Mesendoderm (in vitro differentiated cells): ENCODE data around the gene CDCP1.

Source experiments
- DNase-seq: peaks from one replicate; pipeline ENCODE4 v3.0.0; 2013
- H2AK5ac ChIP-seq: 2 replicates; pipeline ENCODE4 v1.6.1; 2013; ENCODE audit warnings: low read length, inconsistent platforms
- H2BK120ac ChIP-seq: 2 replicates; pipeline ENCODE4 v1.6.1; 2013; ENCODE audit warnings: low read depth, mild to moderate bottlenecking, low read length, moderate library complexity, mixed read lengths
- H2BK15ac ChIP-seq: replicated peaks from 2 replicates; pipeline ENCODE4 v1.6.1; 2013; ENCODE audit warnings: low read depth, mild to moderate bottlenecking, moderate library complexity
- H2BK5ac ChIP-seq: 2 replicates; pipeline ENCODE4 v1.6.1; 2013; ENCODE audit warnings: low read length, inconsistent platforms
- H3K18ac ChIP-seq: 2 replicates; pipeline ENCODE4 v1.6.1; 2013; ENCODE audit warnings: mild to moderate bottlenecking, low read length, mixed read lengths
- H3K23ac ChIP-seq: one replicate; pipeline ENCODE4 v1.6.1; 2013; ENCODE audit warnings: low read length
- H3K27ac ChIP-seq: 2 replicates; pipeline ENCODE4 v1.5.1; 2013; ENCODE audit warnings: low read depth, mild to moderate bottlenecking, inconsistent platforms, low read length, moderate library complexity
- H3K27me3 ChIP-seq: 2 replicates; pipeline ENCODE4 v1.6.1; 2013; ENCODE audit warnings: low read length, control low read depth, mild to moderate bottlenecking, inconsistent platforms; ENCODE audit not compliant: insufficient read depth, poor library complexity
- H3K36me3 ChIP-seq: 2 replicates; pipeline ENCODE4 v1.6.1; 2013; ENCODE audit warnings: low read length, inconsistent platforms; ENCODE audit not compliant: control insufficient read depth, insufficient read depth
- H3K4ac ChIP-seq: one replicate; pipeline ENCODE4 v1.6.1; 2013; ENCODE audit warnings: low read depth, mild to moderate bottlenecking, low read length, moderate library complexity
- H3K4me1 ChIP-seq: 2 replicates; pipeline ENCODE4 v1.6.1; 2013; ENCODE audit warnings: low read depth, low read length, inconsistent platforms; ENCODE audit not compliant: control insufficient read depth
- H3K4me2 ChIP-seq: 2 replicates; pipeline ENCODE4 v1.6.1; 2013; ENCODE audit warnings: low read length
- H3K4me3 ChIP-seq: 2 replicates; pipeline ENCODE4 v1.5.1; 2013; ENCODE audit warnings: mild to moderate bottlenecking, low read length
- H3K56ac ChIP-seq: one replicate; pipeline ENCODE4 v1.6.1; 2013; ENCODE audit warnings: low read length
- H3K79me1 ChIP-seq: 2 replicates; pipeline ENCODE4 v1.6.1; 2013; ENCODE audit warnings: low read length, inconsistent platforms
- H3K79me2 ChIP-seq: 2 replicates; pipeline ENCODE4 v1.6.1; 2013; ENCODE audit warnings: mild to moderate bottlenecking, low read length; ENCODE audit not compliant: control insufficient read depth, insufficient read depth
- H3K9ac ChIP-seq: 2 replicates; pipeline ENCODE4 v1.6.1; 2013; ENCODE audit warnings: low read length, inconsistent platforms
- H4K5ac ChIP-seq: one replicate; pipeline ENCODE4 v1.6.1; 2013; ENCODE audit warnings: low read length
- H4K8ac ChIP-seq: one replicate; pipeline ENCODE4 v1.6.1; 2013; ENCODE audit warnings: low read depth, mild to moderate bottlenecking, control low read depth, low read length, moderate library complexity
- WGBS: extraction: QIAGEN DNeasy Blood & Tissue Kit; methylation state at CpG from one replicate; pipeline ENCODE4 v1.1.7; 2013; ENCODE audit warnings: low lambda C conversion rate, missing lambda C conversion rate; ENCODE audit not compliant: insufficient coverage; ENCODE audit errors: extremely low coverage; 5-methylcytosine and 5-hydroxymethylcytosine counted together

Gene CDCP1

DNA sequence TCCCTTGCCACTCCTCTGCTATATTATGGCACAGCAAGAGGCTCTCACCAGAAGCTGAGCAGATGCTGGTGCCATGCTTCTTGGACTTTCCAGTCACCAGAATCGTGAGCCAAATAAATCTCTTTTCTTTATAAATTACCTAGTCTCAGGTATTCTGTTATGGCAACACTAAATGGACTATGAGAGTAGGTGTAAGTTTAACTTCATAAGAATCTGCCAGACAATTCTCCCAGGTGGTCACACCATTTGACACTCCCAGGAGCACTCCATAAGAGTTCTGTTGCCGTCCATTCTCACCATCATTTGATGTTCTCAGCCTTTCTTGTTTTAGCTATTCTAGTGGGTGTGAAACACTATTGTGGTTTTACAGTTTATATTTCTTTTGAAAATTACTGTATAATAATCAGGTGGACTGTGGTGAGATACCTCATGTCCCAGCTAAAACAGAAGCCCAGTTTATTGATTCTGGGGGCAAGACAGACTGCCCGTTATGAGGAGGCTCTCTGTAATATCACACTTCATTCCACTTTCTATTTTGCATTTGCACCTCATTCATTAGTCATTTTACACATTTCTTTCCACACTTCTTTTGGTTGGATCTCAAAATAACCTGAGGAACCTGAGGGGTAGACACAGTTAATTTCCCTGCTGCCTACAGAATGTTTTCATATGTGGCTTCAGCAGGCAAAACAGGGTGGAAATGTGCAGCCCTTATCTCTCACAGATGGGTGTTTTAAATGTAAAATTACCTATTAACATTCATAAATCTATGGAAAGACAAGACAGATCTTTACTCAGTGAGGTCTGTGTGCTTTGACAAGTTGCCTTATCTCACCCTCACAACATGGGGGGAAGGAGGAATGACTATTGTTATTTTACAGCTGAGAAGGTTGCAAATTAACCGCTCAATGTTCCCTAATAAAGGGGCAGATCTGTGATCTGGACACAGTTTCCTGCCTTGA is 42.1 kb downstream of the CDCP1 start:
- Histone ChIP-seq H2BK120ac (no peak overlapping the region), H2AK5ac (no peak overlapping the region), H3K4me3 (no peak overlapping the region), H3K4ac (no peak overlapping the region), H3K27ac (no peak overlapping the region), H3K27me3 (no peaks in the 10 kb centered on the region), H2BK5ac (no peak overlapping the region), H3K4me2 (no peak overlapping the region), H3K36me3 (no peaks in the 10 kb centered on the region), H4K5ac (no peak overlapping the region), H3K23ac (no peak overlapping the region), H3K9ac (no peak overlapping the region), H3K79me1 (no peaks in the 10 kb centered on the region), H3K56ac (no peak overlapping the region), H3K79me2 (no peaks in the 10 kb centered on the region), H4K8ac (no peak overlapping the region), H3K18ac (no peak overlapping the region), H3K4me1 (no peaks in the 10 kb centered on the region), H2BK15ac (no peak overlapping the region)
- no CpG with 5 or more reads among the region's 4 CpGs for WGBS
- DNase-seq, result no peak

- no peaks in the 10 kb centered on the region for H3K36me3 ChIP-seq
- no CpG with 5 or more reads among the region's 2 CpGs for WGBS
Observed at GRCh38 chr3:45103334-45103733, 42.8 kb downstream of the CDCP1 start.

DNA sequence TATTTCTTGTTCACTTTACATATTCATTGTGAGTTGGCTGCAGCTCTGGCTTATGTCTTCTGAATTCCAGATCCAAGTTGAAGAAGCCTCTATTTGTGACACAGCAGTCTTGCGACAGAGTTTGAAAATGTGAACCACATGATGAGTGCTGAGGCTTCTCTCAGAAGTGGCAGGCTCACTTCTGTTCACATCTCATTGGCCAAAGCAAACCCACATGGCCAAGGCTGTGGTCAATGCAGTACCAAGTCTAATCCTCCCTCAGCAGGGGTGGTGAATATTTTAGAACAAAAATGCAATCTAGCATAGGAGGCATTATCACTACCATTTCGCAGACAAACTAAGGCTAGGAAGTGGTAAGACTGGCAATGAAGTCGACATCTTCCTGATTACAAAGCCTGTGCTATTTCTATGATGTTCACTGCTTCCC is 45.2 kb downstream of the CDCP1 start:
- no peak for DNase-seq
- WGBS, result no CpG with 5 or more reads among the region's 3 CpGs
- H4K8ac ChIP-seq, result no peak overlapping the region

More at GRCh38 chr3:45103334-45103733, 42.8 kb downstream of the CDCP1 start:
- Histone ChIP-seq H3K79me1 (no peaks in the 10 kb centered on the region), H3K79me2 (no peaks in the 10 kb centered on the region), H4K8ac (no peak overlapping the region), H3K23ac (no peak overlapping the region), H3K4me2 (no peak overlapping the region), H2BK120ac (no peak overlapping the region), H3K9ac (no peak overlapping the region), H3K56ac (no peak overlapping the region), H3K4ac (no peak overlapping the region), H3K27me3 (no peaks in the 10 kb centered on the region), H3K18ac (no peak overlapping the region), H2BK15ac (no peak overlapping the region), H3K4me1 (no peaks in the 10 kb centered on the region), H2AK5ac (no peak overlapping the region), H3K27ac (no peak overlapping the region), H4K5ac (no peak overlapping the region), H2BK5ac (no peak overlapping the region), H3K4me3 (no peak overlapping the region)
- DNase-seq, result no peak

DNA sequence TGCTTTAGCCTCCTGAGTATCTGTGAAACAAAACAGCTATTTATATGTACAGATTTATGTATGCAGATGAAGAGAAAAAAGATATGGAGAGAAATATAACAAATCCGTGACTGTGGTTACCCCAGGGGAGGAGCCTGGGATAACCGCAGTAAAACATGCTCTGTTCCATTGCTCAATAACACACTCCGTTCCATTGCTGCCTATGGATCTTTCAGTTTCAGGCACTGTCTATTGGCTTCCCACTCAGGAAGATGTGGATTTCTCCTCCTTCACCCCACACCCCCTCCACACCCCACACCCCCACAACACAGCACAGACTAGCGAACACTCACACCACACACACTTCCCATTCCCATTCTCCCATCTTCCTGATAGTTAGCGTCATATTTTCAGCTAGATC is 47.9 kb downstream of the CDCP1 start:
- no peak overlapping the region for H2BK120ac ChIP-seq
- no peak overlapping the region for H4K5ac ChIP-seq
- no peak overlapping the region for H3K4me3 ChIP-seq
- no CpG with 5 or more reads among the region's 5 CpGs for WGBS
- no peak overlapping the region for H3K18ac ChIP-seq
- no peak overlapping the region for H3K27ac ChIP-seq
- no peaks in the 10 kb centered on the region for H3K79me1 ChIP-seq
- H3K56ac ChIP-seq, result no peak overlapping the region
- H2BK15ac ChIP-seq, result no peak overlapping the region
- no peaks in the 10 kb centered on the region for H3K4me1 ChIP-seq
- H3K4me2 ChIP-seq, result no peak overlapping the region
- H3K79me2 ChIP-seq, result no peaks in the 10 kb centered on the region
- no peak overlapping the region for H3K23ac ChIP-seq
- no peak for DNase-seq
- no peaks in the 10 kb centered on the region for H3K36me3 ChIP-seq
- no peak overlapping the region for H3K4ac ChIP-seq
- no peak overlapping the region for H4K8ac ChIP-seq
- no peaks in the 10 kb centered on the region for H3K27me3 ChIP-seq
- H2BK5ac ChIP-seq, result no peak overlapping the region
- H3K9ac ChIP-seq, result no peak overlapping the region
- H2AK5ac ChIP-seq, result no peak overlapping the region

More for the DNA sequence above, 45.2 kb downstream of the CDCP1 start:
- Histone ChIP-seq H3K9ac (no peak overlapping the region), H3K4me1 (no peaks in the 10 kb centered on the region), H3K23ac (no peak overlapping the region), H3K36me3 (no peaks in the 10 kb centered on the region), H3K18ac (no peak overlapping the region), H3K79me1 (no peaks in the 10 kb centered on the region), H3K4me3 (no peak overlapping the region), H3K4me2 (no peak overlapping the region), H2BK15ac (no peak overlapping the region), H2BK5ac (no peak overlapping the region), H3K27ac (no peak overlapping the region), H2AK5ac (no peak overlapping the region), H3K79me2 (no peaks in the 10 kb centered on the region), H3K27me3 (no peaks in the 10 kb centered on the region), H3K4ac (no peak overlapping the region), H3K56ac (no peak overlapping the region), H2BK120ac (no peak overlapping the region), H4K5ac (no peak overlapping the region)

GRCh38 chr3:45097296-45097883 is 48.8 kb downstream of the CDCP1 start:
- Histone ChIP-seq H3K56ac (no peak overlapping the region), H3K36me3 (no peaks in the 10 kb centered on the region), H3K27ac (no peak overlapping the region), H3K4ac (no peak overlapping the region), H2BK5ac (no peak overlapping the region), H3K27me3 (no peaks in the 10 kb centered on the region), H2BK120ac (no peak overlapping the region), H4K5ac (no peak overlapping the region), H3K79me1 (no peaks in the 10 kb centered on the region), H4K8ac (no peak overlapping the region), H3K23ac (no peak overlapping the region), H3K9ac (no peak overlapping the region), H2AK5ac (no peak overlapping the region), H2BK15ac (no peak overlapping the region), H3K4me3 (no peak overlapping the region), H3K4me1 (peaks cover 3% of the 10 kb centered on the region), H3K18ac (no peak overlapping the region), H3K79me2 (no peaks in the 10 kb centered on the region), H3K4me2 (no peak overlapping the region)
- no CpG with 5 or more reads among the region's 6 CpGs for WGBS
- DNase-seq, result no peak
